Activated B cell treated with CpG ODN at 0.5 μM for 24 hours (primary cell): ENCODE data around the gene DACT3. TPM values are rescaled to one million over a fixed set of nuclear protein-coding genes. Genes with fewer than 3 reads are reported as not detected.
"Not testable (repeated sequence)": the region's sequence is repeated elsewhere in the genome, so short reads cannot be mapped to it uniquely, and the experiment has no call there.

Experiments
- ATAC-seq: fragments of 200-7000 bp; cut with Tn5 transposase; one replicate; pipeline ENCODE4 v1.10.0; 2021; ENCODE audit warnings: low read depth, mild to moderate bottlenecking, moderate library complexity
- CTCF ChIA-PET: fragments of 350-600 bp; sonication (Branson Sonifier 250); formaldehyde crosslinking; loops from one replicate; lab custom pipeline; 2021; ENCODE audit warnings: antibody characterized with exemption; lab: Charles Lee
- POLR2A ChIA-PET: fragments of 350-600 bp; sonication (Branson Sonifier 250); formaldehyde crosslinking; loops from one replicate; lab custom pipeline; 2021; ENCODE audit warnings: antibody characterized with exemption; lab: Charles Lee
- DNase-seq: peaks from one replicate; pipeline ENCODE4 v3.0.0; 2022
- H3K27ac Mint-ChIP-seq: one replicate; pipeline ENCODE4 v1.8.0; 2020; ENCODE audit warnings: mixed read lengths
- H3K27me3 Mint-ChIP-seq: one replicate; pipeline ENCODE4 v1.8.0; 2021; ENCODE audit warnings: mixed read lengths
- H3K36me3 Mint-ChIP-seq: one replicate; pipeline ENCODE4 v1.8.0; 2021; ENCODE audit warnings: low read depth, mixed read lengths
- H3K4me1 Mint-ChIP-seq: one replicate; pipeline ENCODE4 v1.8.0; 2021; ENCODE audit warnings: mixed read lengths
- H3K4me3 Mint-ChIP-seq: one replicate; pipeline ENCODE4 v1.8.0; 2020; ENCODE audit warnings: mild to moderate bottlenecking, mixed read lengths
- H3K9me3 Mint-ChIP-seq: one replicate; pipeline ENCODE4 v1.8.0; 2020; ENCODE audit warnings: mixed read lengths
- intact Hi-C: fragments of 100-400 bp; cut with micrococcal nuclease; formaldehyde crosslinking; loops from one replicate; pipeline ENCODE4 v1.15.1; 2024
- total RNA-seq: library from RNA; stranded (reverse); gene quantifications from 2 replicates; pipeline ENCODE4 v1.2.3, GENCODE V29; 2022
- TF ChIP-seq, protein P1 (sequence below): fragments of 200-600 bp; IDR thresholded peaks from one replicate; pipeline ENCODE4 v1.8.0; 2022; ENCODE audit warnings: antibody characterized with exemption, mild to moderate bottlenecking

DACT3 gene
- total RNA-seq, 1 donor from 2014 or later: 0.75 TPM

DNA sequence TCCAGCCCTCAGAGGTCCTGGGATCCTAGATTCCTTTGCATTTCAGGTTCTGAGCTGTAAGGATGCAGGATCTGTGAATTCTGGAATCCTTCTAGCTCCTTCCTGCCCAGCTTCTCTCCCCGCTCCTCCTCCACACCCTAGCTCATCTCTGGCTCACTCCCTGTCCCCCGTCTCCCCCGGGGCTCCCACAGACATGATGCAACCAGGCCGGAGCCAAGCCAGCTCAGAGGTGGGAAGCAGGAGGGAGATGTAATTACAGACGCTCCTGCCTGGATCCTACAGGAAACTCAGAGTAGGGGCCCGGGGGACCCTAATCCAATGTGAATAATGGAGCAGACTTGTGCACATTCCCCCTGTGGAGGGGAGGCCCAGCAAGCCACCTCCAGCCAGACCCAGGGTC, 29.5 kb downstream of the DACT3 start:
- intact Hi-C loops: no loop called here
- Mint-ChIP-seq H3K4me3 (no peak overlapping the region), H3K36me3 (peaks cover 2% of the 10 kb centered on the region), H3K4me1 (peaks cover 38% of the 10 kb centered on the region), H3K9me3 (no peaks in the 10 kb centered on the region), H3K27ac (no peak overlapping the region), H3K27me3 (no peaks in the 10 kb centered on the region)
- CTCF ChIA-PET: interaction anchor here (1.1 kb wide), 1 partner anchor 31 kb away, joined by 4 read pairs; no protein-coding TSS in a partner anchor
- POLR2A ChIA-PET: interaction anchor here (0.6 to 8.6 kb wide), 3 partner anchors 13 to 224 kb away, joined by 3 to 99 read pairs (median 3); no protein-coding TSS in a partner anchor
- DNase-seq: no peak
- TF ChIP-seq, protein P1, sequence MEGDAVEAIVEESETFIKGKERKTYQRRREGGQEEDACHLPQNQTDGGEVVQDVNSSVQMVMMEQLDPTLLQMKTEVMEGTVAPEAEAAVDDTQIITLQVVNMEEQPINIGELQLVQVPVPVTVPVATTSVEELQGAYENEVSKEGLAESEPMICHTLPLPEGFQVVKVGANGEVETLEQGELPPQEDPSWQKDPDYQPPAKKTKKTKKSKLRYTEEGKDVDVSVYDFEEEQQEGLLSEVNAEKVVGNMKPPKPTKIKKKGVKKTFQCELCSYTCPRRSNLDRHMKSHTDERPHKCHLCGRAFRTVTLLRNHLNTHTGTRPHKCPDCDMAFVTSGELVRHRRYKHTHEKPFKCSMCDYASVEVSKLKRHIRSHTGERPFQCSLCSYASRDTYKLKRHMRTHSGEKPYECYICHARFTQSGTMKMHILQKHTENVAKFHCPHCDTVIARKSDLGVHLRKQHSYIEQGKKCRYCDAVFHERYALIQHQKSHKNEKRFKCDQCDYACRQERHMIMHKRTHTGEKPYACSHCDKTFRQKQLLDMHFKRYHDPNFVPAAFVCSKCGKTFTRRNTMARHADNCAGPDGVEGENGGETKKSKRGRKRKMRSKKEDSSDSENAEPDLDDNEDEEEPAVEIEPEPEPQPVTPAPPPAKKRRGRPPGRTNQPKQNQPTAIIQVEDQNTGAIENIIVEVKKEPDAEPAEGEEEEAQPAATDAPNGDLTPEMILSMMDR: no peak
- no peak for ATAC-seq

DNA sequence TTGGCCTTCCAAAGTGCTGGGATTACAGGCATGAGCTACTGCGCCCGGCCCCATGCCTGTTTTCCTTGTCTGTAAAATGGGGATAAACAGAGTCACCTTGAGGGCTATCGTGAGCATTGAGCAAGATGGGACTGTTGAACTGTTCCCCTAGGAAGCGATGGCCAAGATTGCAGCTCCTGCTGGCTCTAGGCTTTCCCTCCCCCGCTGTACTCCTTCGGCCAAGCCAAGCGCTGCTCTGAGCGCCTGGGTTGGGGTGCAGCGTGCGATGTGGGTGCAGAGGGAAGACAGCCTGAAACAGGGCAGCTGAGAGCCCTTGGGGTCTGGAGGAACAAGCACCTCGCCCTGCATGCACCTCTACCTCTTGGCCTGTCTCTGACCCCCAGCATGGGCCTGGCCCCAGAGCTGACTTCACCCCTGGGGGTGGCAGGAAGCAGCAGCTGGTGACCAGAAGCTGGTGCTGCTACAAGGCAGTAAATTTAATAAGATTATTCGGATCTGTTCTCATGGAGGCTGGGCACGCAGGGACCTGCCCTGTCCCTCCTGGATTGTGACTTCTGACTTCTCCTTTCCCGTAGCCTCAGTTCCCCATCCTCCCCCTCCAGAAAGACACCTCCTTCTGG, 30.3 kb downstream of the DACT3 start:
- DNase-seq (no peak), ATAC-seq (no peak)
- no peak overlapping the region for H3K4me3 Mint-ChIP-seq
- peaks cover 42% of the 10 kb centered on the region for H3K4me1 Mint-ChIP-seq
- H3K9me3 Mint-ChIP-seq: no peaks in the 10 kb centered on the region
- no peaks in the 10 kb centered on the region for H3K27me3 Mint-ChIP-seq
- POLR2A ChIA-PET: interaction anchor here (0.7 to 8.6 kb wide), 3 partner anchors 12 to 30 kb away, joined by 3 to 99 read pairs (median 3); partner anchors contain the start of gene CALM3
- intact Hi-C loops: no loop called here
- peaks cover 2% of the 10 kb centered on the region for H3K36me3 Mint-ChIP-seq
- H3K27ac Mint-ChIP-seq: no peak overlapping the region
- CTCF ChIA-PET: interaction anchor here (1.1 kb wide), 1 partner anchor 31 kb away, joined by 4 read pairs; no protein-coding TSS in a partner anchor
- TF ChIP-seq, protein P1: no peak

DNA sequence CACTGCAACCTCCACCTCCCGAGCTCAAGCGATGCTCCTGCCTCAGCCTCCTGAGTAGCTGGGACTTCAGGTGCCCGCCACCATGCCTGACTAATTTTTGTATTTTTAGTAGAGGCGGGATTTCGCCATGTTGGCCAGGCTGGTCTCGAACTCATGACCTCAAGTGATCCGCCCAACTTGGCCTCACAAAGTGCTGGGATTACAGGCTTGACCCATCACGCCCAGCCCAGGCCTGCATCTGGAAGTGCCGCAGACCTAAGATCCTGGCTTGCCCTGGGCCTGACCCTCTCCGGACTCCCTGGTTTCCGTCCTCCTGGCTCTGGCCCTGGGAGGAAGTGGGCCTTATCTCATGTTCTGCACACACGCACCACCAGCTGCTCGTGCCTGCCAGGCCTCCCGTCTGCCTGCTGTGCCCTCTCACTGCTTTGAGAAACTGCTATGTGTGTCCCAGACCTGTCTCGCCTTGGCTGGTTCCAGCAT, 31.4 kb downstream of the DACT3 start:
- CTCF ChIA-PET: interaction anchor here (1.2 kb wide), 1 partner anchor 32 kb away, joined by 3 read pairs; no protein-coding TSS in a partner anchor
- Mint-ChIP-seq H3K4me3 (no peak overlapping the region), H3K9me3 (no peaks in the 10 kb centered on the region), H3K27me3 (no peaks in the 10 kb centered on the region), H3K27ac (no peak overlapping the region), H3K4me1 (peaks cover 46% of the 10 kb centered on the region), H3K36me3 (peaks cover 4% of the 10 kb centered on the region)
- POLR2A ChIA-PET: interaction anchor here (0.6 to 8.6 kb wide), 5 partner anchors 11 to 85 kb away, joined by 3 to 99 read pairs (median 3); partner anchors contain the start of gene DACT3
- TF ChIP-seq, protein P1: no peak
- ATAC-seq (no peak), DNase-seq (no peak)
- intact Hi-C loops: no loop called here

- H3K27ac Mint-ChIP-seq, DNase-seq, ATAC-seq, H3K36me3 Mint-ChIP-seq, H3K9me3 Mint-ChIP-seq, intact Hi-C loops, H3K4me3 Mint-ChIP-seq, H3K27me3 Mint-ChIP-seq: not testable (repeated sequence)
- ChIA-PET CTCF (interaction anchor here (0.6 to 1.2 kb wide), 2 partner anchors 33 to 140 kb away, joined by 3 read pairs; no protein-coding TSS in a partner anchor), POLR2A (interaction anchor here (0.9 to 8.6 kb wide), 3 partner anchors 10 to 32 kb away, joined by 3 to 99 read pairs (median 4); partner anchors contain the start of gene DACT3)
- peaks cover 47% of the 10 kb centered on the region for H3K4me1 Mint-ChIP-seq
Measured at GRCh38 chr19:46628970-46629369, 32.0 kb downstream of the DACT3 start.

- Mint-ChIP-seq H3K27ac (no peak overlapping the region), H3K36me3 (peaks cover 2% of the 10 kb centered on the region), H3K4me3 (no peak overlapping the region), H3K27me3 (no peaks in the 10 kb centered on the region), H3K4me1 (peaks cover 51% of the 10 kb centered on the region), H3K9me3 (no peaks in the 10 kb centered on the region)
- ChIA-PET POLR2A (interaction anchor here (1.9 to 2.6 kb wide), 2 partner anchors 15 to 34 kb away, joined by 5 to 7 read pairs; partner anchors contain the start of gene DACT3), CTCF (interaction anchor here (0.9 to 1.1 kb wide), 2 partner anchors 10 to 12 kb away, joined by 3 to 4 read pairs; no protein-coding TSS in a partner anchor)
- TF ChIP-seq, protein P1: no peak
- intact Hi-C loops: no loop called here
- ATAC-seq (no peak), DNase-seq (no peak)
Measured at GRCh38 chr19:46626446-46626845, 34.5 kb downstream of the DACT3 start.
